Neural cell (in vitro differentiated cells): ENCODE results near the gene TECPR2.

ENCODE experiments used
- CTCF ChIP-seq: fragments of 450-650 bp; IDR thresholded peaks from 2 replicates; pipeline ENCODE4 v1.5.1; 2014; ENCODE audit warnings: antibody characterized with exemption, mild to moderate bottlenecking, moderate library complexity; ENCODE audit not compliant: poor library complexity, severe bottlenecking
- EZH2 ChIP-seq: fragments of 200-600, 300-800 bp; shearing (Covaris generic), sonication (generic); IDR thresholded peaks from 2 replicates; pipeline ENCODE4 v1.6.1; 2014; ENCODE audit warnings: antibody characterized with exemption, low read length, borderline replicate concordance, mild to moderate bottlenecking; ENCODE audit not compliant: insufficient read depth, poor library complexity, severe bottlenecking
- POLR2AphosphoS5 ChIP-seq: IDR thresholded peaks from 2 replicates; pipeline ENCODE4 v1.6.1; 2012
- REST ChIP-seq: IDR thresholded peaks from 2 replicates; pipeline ENCODE4 v1.6.1; 2012; ENCODE audit warnings: borderline replicate concordance

GRCh38 chr14:102517392-102518062 lies 154.8 kb downstream of the TECPR2 start:
- TF ChIP-seq CTCF (no peak), REST (no peak), POLR2AphosphoS5 (no peak), EZH2 (no peak)
